ENCODE measurements around the gene CCDC187. TPM values are rescaled to one million over a fixed set of nuclear protein-coding genes. Genes with fewer than 3 reads are reported as not detected.
A peak's percentile ranks its signal among the peaks of the same experiment; 100 is the strongest.

Gene CCDC187
- total and polyA plus RNA-seq, 2 of the 13 experiments (the other 11 are each of a cell fraction or from before 2014, with no cell fraction given), result 0.03 to 0.13 TPM

GRCh38 chr9:136204838-136205706 lies 98.8 kb downstream of the CCDC187 start, which contains the start of gene LHX3 (continued):
- TF ChIP-seq ZSCAN20 (CRISPR knock-in tag; IDR thresholded peaks at IDR 0.05; ENCODE audit: borderline replicate concordance) (peak; percentile 92; the same call in 1 of the 2 replicates), ZNF883 (CRISPR knock-in tag; IDR thresholded peaks at IDR 0.05; ENCODE audit: not compliant biosample characterization) (no peak), ZNF326 (CRISPR knock-in tag; IDR thresholded peaks at IDR 0.05; ENCODE audit: borderline replicate concordance) (no peak), ZFAT (CRISPR knock-in tag; conservative IDR thresholded peaks at IDR 0.05) (no peak), CEBPG (CRISPR knock-in tag; IDR thresholded peaks at IDR 0.05) (no peak), SCMH1 (CRISPR knock-in tag; IDR thresholded peaks at IDR 0.05; ENCODE audit: borderline replicate concordance) (no peak), ZNF557 (CRISPR knock-in tag; IDR thresholded peaks at IDR 0.05) (no peak), PPARG (CRISPR knock-in tag; conservative IDR thresholded peaks at IDR 0.05) (peak; percentile 30; the same call in 1 of the 2 replicates), TFDP1 (CRISPR knock-in tag; IDR thresholded peaks at IDR 0.05; ENCODE audit: borderline replicate concordance) (0 out of 2 replicates have a peak, but pooled peaks have one; percentile 27), ZNF280D (CRISPR knock-in tag; IDR thresholded peaks at IDR 0.05) (no peak), ZSCAN31 (CRISPR knock-in tag; IDR thresholded peaks at IDR 0.05; ENCODE audit: low read depth) (0 out of 2 replicates have a peak, but pooled peaks have one; percentile 62), CAMTA2 (CRISPR knock-in tag; IDR thresholded peaks at IDR 0.05; ENCODE audit: borderline replicate concordance) (no peak), KDM2A (CRISPR knock-in tag; IDR thresholded peaks at IDR 0.05; ENCODE audit: borderline replicate concordance, low read depth) (peak; percentile 78; the same call in 1 of the 2 replicates), BORCS8-MEF2B (CRISPR knock-in tag; IDR thresholded peaks at IDR 0.05) (no peak), MTA3 (CRISPR knock-in tag; IDR thresholded peaks at IDR 0.05) (no peak), CBX2 (IDR thresholded peaks at IDR 0.05; ENCODE audit: low read depth, low read length) (no peak), CBX2 (CRISPR knock-in tag; IDR thresholded peaks at IDR 0.05; ENCODE audit: low read depth) (no peak)
- TF ChIP-seq, protein P1, sequence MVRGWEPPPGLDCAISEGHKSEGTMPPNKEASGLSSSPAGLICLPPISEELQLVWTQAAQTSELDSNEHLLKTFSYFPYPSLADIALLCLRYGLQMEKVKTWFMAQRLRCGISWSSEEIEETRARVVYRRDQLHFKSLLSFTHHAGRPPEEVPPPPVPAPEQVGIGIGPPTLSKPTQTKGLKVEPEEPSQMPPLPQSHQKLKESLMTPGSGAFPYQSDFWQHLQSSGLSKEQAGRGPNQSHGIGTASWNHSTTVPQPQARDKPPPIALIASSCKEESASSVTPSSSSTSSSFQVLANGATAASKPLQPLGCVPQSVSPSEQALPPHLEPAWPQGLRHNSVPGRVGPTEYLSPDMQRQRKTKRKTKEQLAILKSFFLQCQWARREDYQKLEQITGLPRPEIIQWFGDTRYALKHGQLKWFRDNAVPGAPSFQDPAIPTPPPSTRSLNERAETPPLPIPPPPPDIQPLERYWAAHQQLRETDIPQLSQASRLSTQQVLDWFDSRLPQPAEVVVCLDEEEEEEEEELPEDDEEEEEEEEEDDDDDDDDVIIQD (CRISPR knock-in tag; IDR thresholded peaks at IDR 0.05; ENCODE audit: low read depth), result no peak
- TF ChIP-seq, protein P2, sequence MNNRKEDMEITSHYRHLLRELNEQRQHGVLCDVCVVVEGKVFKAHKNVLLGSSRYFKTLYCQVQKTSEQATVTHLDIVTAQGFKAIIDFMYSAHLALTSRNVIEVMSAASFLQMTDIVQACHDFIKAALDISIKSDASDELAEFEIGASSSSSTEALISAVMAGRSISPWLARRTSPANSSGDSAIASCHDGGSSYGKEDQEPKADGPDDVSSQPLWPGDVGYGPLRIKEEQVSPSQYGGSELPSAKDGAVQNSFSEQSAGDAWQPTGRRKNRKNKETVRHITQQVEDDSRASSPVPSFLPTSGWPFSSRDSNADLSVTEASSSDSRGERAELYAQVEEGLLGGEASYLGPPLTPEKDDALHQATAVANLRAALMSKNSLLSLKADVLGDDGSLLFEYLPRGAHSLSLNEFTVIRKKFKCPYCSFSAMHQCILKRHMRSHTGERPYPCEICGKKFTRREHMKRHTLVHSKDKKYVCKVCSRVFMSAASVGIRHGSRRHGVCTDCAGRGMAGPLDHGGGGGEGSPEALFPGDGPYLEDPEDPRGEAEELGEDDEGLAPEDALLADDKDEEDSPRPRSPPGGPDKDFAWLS (CRISPR knock-in tag; IDR thresholded peaks at IDR 0.05; ENCODE audit: borderline replicate concordance), result no peak
- TF ChIP-seq, protein P3, sequence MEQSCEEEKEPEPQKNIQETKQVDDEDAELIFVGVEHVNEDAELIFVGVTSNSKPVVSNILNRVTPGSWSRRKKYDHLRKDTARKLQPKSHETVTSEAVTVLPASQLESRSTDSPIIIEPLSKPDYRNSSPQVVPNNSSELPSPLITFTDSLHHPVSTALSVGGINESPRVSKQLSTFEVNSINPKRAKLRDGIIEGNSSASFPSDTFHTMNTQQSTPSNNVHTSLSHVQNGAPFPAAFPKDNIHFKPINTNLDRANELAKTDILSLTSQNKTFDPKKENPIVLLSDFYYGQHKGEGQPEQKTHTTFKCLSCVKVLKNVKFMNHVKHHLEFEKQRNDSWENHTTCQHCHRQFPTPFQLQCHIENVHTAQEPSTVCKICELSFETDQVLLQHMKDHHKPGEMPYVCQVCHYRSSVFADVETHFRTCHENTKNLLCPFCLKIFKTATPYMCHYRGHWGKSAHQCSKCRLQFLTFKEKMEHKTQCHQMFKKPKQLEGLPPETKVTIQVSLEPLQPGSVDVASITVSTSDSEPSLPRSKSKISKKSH (CRISPR knock-in tag; IDR thresholded peaks at IDR 0.05; ENCODE audit: borderline replicate concordance), result no peak
